HepG2 (cell line): Measurements from ENCODE around the gene DPP6. TPM values are rescaled to one million over a fixed set of nuclear protein-coding genes. Genes with fewer than 3 reads are reported as not detected.

Experiments
- DPF2 ChIP-seq: sonication (generic); formaldehyde crosslinking; IDR thresholded peaks from 2 replicates; pipeline ENCODE4 v1.4.0; 2020; ENCODE audit warnings: mild to moderate bottlenecking, low read depth, missing genetic modification reagents, borderline replicate concordance
- E2F2 ChIP-seq: sonication (generic); formaldehyde crosslinking; IDR thresholded peaks from 2 replicates; pipeline ENCODE4 v1.4.0; 2020; ENCODE audit warnings: missing genetic modification reagents, borderline replicate concordance
- MED13 ChIP-seq: sonication (generic); formaldehyde crosslinking; IDR thresholded peaks from 2 replicates; pipeline ENCODE4 v1.5.0; 2020; ENCODE audit warnings: missing genetic modification reagents
- MTF2 ChIP-seq: sonication (generic); formaldehyde crosslinking; IDR thresholded peaks from 2 replicates; pipeline ENCODE4 v1.5.0; 2020; ENCODE audit warnings: missing genetic modification reagents, borderline replicate concordance
- NFYB ChIP-seq: sonication (generic); formaldehyde crosslinking; IDR thresholded peaks from 2 replicates; pipeline ENCODE4 v1.4.0; 2020; ENCODE audit warnings: missing genetic modification reagents
- NR1H2 ChIP-seq: sonication (generic); formaldehyde crosslinking; IDR thresholded peaks from 2 replicates; pipeline ENCODE4 v1.8.1; 2022; ENCODE audit warnings: low read depth, missing genetic modification reagents, borderline replicate concordance
- NR3C1 ChIP-seq: sonication (generic); formaldehyde crosslinking; IDR thresholded peaks from 2 replicates; pipeline ENCODE4 v1.4.0; 2020; ENCODE audit warnings: missing genetic modification reagents
- RAD21 ChIP-seq: fragments of 450-650 bp; formaldehyde crosslinking; IDR thresholded peaks from 2 replicates; pipeline ENCODE4 v1.5.0; 2020; ENCODE audit warnings: mild to moderate bottlenecking
- RBM22 ChIP-seq: fragments of 200-400 bp; formaldehyde crosslinking; optimal IDR thresholded peaks from 2 replicates; pipeline ENCODE3; 2017; ENCODE audit warnings: mild to moderate bottlenecking, low read length, moderate library complexity
- RXRA ChIP-seq: sonication (generic); formaldehyde crosslinking; IDR thresholded peaks from 2 replicates; pipeline ENCODE4 v1.5.1; 2020; ENCODE audit warnings: missing genetic modification reagents
- TEF ChIP-seq: sonication (generic); formaldehyde crosslinking; IDR thresholded peaks from 2 replicates; pipeline ENCODE4 v1.5.0; 2020; ENCODE audit warnings: missing genetic modification reagents
- TIGD3 ChIP-seq: sonication (generic); formaldehyde crosslinking; IDR thresholded peaks from 2 replicates; pipeline ENCODE4 v1.5.1; 2020; ENCODE audit warnings: mild to moderate bottlenecking, missing genetic modification reagents, borderline replicate concordance
- ZBTB20 ChIP-seq: sonication (generic); formaldehyde crosslinking; IDR thresholded peaks from 2 replicates; pipeline ENCODE4 v1.8.1; 2023; ENCODE audit warnings: missing genetic modification reagents, low read depth, mild to moderate bottlenecking, borderline replicate concordance
- ZBTB3 ChIP-seq: sonication (generic); formaldehyde crosslinking; IDR thresholded peaks from 2 replicates; pipeline ENCODE4 v1.4.0; 2020; ENCODE audit warnings: low read depth, mild to moderate bottlenecking, moderate library complexity, missing genetic modification reagents, borderline replicate concordance
- ZBTB7B ChIP-seq: sonication (generic); formaldehyde crosslinking; IDR thresholded peaks from 2 replicates; pipeline ENCODE4 v1.4.0; 2020; ENCODE audit warnings: missing genetic modification reagents
- ZNF276 ChIP-seq: sonication (generic); formaldehyde crosslinking; IDR thresholded peaks from 2 replicates; pipeline ENCODE4 v1.4.0; 2020; ENCODE audit warnings: mild to moderate bottlenecking, low read depth, missing genetic modification reagents
- ZNF3 ChIP-seq: IDR thresholded peaks from 2 replicates; pipeline ENCODE4 v1.7.0; 2017; ENCODE audit warnings: inconsistent platforms
- ZNF343 ChIP-seq: sonication (generic); formaldehyde crosslinking; IDR thresholded peaks from 2 replicates; pipeline ENCODE4 v1.4.0; 2020; ENCODE audit warnings: mild to moderate bottlenecking, missing genetic modification reagents
- ZNF496 ChIP-seq: sonication (generic); formaldehyde crosslinking; IDR thresholded peaks from 2 replicates; pipeline ENCODE4 v1.8.1; 2023; ENCODE audit warnings: mild to moderate bottlenecking, moderate library complexity, missing genetic modification reagents; ENCODE audit not compliant: insufficient replicate concordance
- ZNF589 ChIP-seq: sonication (generic); formaldehyde crosslinking; conservative IDR thresholded peaks from 2 replicates; pipeline ENCODE4 v1.8.0; 2022; ENCODE audit warnings: mild to moderate bottlenecking, moderate library complexity, missing genetic modification reagents
- ZNF691 ChIP-seq: sonication (generic); formaldehyde crosslinking; IDR thresholded peaks from 2 replicates; pipeline ENCODE4 v1.4.0; 2020; ENCODE audit warnings: missing genetic modification reagents, low read depth, mild to moderate bottlenecking, borderline replicate concordance
- ZNF7 ChIP-seq: IDR thresholded peaks from 2 replicates; pipeline ENCODE4 v1.6.1; 2016; ENCODE audit warnings: missing biosample characterization, missing genetic modification reagents
- ZNF713 ChIP-seq: sonication (generic); formaldehyde crosslinking; IDR thresholded peaks from 2 replicates; pipeline ENCODE4 v1.4.0; 2020; ENCODE audit warnings: mild to moderate bottlenecking, missing genetic modification reagents
- ZNF878 ChIP-seq: sonication (generic); formaldehyde crosslinking; IDR thresholded peaks from 2 replicates; pipeline ENCODE4 v1.8.1; 2023; ENCODE audit warnings: mild to moderate bottlenecking, missing genetic modification reagents, moderate library complexity
- polyA plus RNA-seq, 8 experiments: library from polyadenylated mRNA; depleted of rRNA in 3 of 8; stranded (reverse) in 7 of 8; unstranded in 1 of 8; fragments of >200 nt; fragmentation: Illumina TruSeq in 4 of 8; extraction: Trizol in 4 of 8; gene quantifications; 2 replicates each; pipeline versions ENCODE4 v1.2.1 to v1.2.3, GENCODE V29; 2011 to 2016; ENCODE audit warnings: low read depth in 4 of 8, missing spikeins in 1 of 8, mixed read lengths in 1 of 8; ENCODE audit not compliant: insufficient read depth in 1 of 8
- total RNA-seq, 5 experiments: library from RNA; depleted of rRNA; stranded (reverse); fragments of >200 nt; fragmentation: Illumina TruSeq; extraction: Trizol; gene quantifications; 2 replicates each; pipeline ENCODE4 v1.2.3, GENCODE V29; 2016; ENCODE audit warnings: low read depth in 1 of 5

DPP6 gene
- total and polyA plus RNA-seq, 2 of the 13 experiments (the other 11 are each of a cell fraction or from before 2014, with no cell fraction given): not detected

- TF ChIP-seq ZNF496 (CRISPR knock-in tag) (no peak), NR1H2 (peak; percentile 92), NR3C1 (CRISPR knock-in tag) (no peak), TEF (CRISPR knock-in tag) (no peak), ZNF878 (CRISPR knock-in tag) (peak; percentile 85; the same call in 1 of the 2 replicates), ZBTB7B (CRISPR knock-in tag) (peak; percentile 80), ZBTB3 (CRISPR knock-in tag) (no peak), RXRA (CRISPR knock-in tag) (peak; percentile 100), ZNF691 (CRISPR knock-in tag) (no peak), ZNF713 (CRISPR knock-in tag) (no peak), ZNF276 (no peak), ZNF7 (CRISPR knock-in tag) (no peak), ZNF343 (CRISPR knock-in tag) (no peak), RAD21 (peak; percentile 94), ZNF3 (CRISPR knock-in tag) (no peak), MED13 (CRISPR knock-in tag) (no peak), RBM22 (no peak), E2F2 (CRISPR knock-in tag) (no peak), DPF2 (CRISPR knock-in tag) (no peak), TIGD3 (no peak), ZNF589 (CRISPR knock-in tag) (no peak), MTF2 (CRISPR knock-in tag) (peak; percentile 89), NFYB (CRISPR knock-in tag) (no peak), ZBTB20 (CRISPR knock-in tag) (peak; percentile 87; the same call in 1 of the 2 replicates)
Measured at GRCh38 chr7:154913638-154914307, 861.6 kb downstream of the DPP6 start (continued).
